BLaER1 (cell line): ENCODE data around the gene RAB5A.
"Not testable (repeated sequence)": the region's sequence is repeated elsewhere in the genome, so short reads cannot be mapped to it uniquely, and the experiment has no call there.

Experiments used
- H3K27ac ChIP-seq: shearing (Covaris generic); formaldehyde crosslinking; 2 replicates; pipeline ENCODE4 v1.8.1; 2022
- H3K27me3 ChIP-seq: shearing (Covaris generic); formaldehyde crosslinking; 2 replicates; pipeline ENCODE4 v1.8.1; 2022
- H3K36me3 ChIP-seq: shearing (Covaris generic); formaldehyde crosslinking; 2 replicates; pipeline ENCODE4 v1.8.1; 2022
- H3K4me1 ChIP-seq: shearing (Covaris generic); formaldehyde crosslinking; 2 replicates; pipeline ENCODE4 v1.8.1; 2022
- H3K4me2 ChIP-seq: shearing (Covaris generic); formaldehyde crosslinking; 2 replicates; pipeline ENCODE4 v1.8.1; 2022
- H3K4me3 ChIP-seq: shearing (Covaris generic); formaldehyde crosslinking; 2 replicates; pipeline ENCODE4 v1.8.1; 2022
- H3K9ac ChIP-seq: shearing (Covaris generic); formaldehyde crosslinking; 2 replicates; pipeline ENCODE4 v1.8.1; 2022
- H3K9me3 ChIP-seq: shearing (Covaris generic); formaldehyde crosslinking; 2 replicates; pipeline ENCODE4 v1.8.1; 2022
- H4K20me1 ChIP-seq: shearing (Covaris generic); formaldehyde crosslinking; 2 replicates; pipeline ENCODE4 v1.8.1; 2022
- Cebpa-rat ChIP-seq: shearing (Covaris generic); IDR thresholded peaks from 2 replicates; pipeline ENCODE4 v1.8.1; 2022

Gene RAB5A

DNA sequence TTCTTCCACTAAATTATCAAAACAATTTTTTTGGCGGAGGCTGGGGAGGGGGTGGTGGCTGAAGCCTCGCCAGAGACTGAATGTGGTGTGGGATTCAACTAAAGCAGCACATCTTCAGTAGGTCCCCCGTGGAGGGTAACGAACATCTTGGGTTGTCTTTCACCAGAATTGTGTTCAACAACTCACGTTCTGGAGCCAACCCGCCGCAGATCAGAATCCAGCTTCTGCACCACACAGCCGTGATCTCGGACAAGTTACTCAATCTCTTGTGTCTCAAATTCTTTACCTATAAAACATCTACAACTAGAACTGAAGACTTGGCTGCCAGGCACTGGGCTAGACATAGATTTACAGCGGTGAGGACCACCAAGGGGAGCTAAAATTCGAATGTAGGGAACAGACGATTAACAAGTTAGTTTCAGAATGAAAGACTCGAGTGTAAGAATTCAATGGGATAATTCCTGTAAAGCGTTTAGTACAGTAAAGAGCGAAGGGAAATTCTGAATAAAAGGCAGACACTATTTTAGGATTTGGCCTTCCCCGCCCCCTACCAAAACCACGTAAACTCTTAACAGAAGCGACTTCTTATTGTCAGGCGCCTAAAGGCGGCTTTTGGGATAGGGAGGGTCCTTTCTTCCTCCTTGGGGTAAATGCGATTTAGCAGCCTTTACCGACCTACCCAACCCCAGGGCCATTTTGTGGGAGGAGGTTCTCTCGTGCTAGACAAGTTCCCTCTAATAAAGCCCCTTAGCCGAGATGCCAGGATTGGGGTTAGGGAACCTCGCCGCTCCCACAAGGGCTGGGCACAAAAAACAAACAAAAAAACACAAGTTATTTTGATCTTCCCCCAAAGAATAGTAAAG is 697 bp upstream of the RAB5A start:
- peaks cover 29% of the 10 kb centered on the region for H3K4me1 ChIP-seq
- H3K27ac ChIP-seq, result peak overlapping the region; percentile 83
- peaks cover 39% of the 10 kb centered on the region for H4K20me1 ChIP-seq
- H3K9ac ChIP-seq, result peak overlapping the region; percentile 89
- H3K36me3 ChIP-seq, result peaks cover 10% of the 10 kb centered on the region; the same call in 1 of the 2 replicates
- no peaks in the 10 kb centered on the region for H3K27me3 ChIP-seq
- peak overlapping the region; percentile 98 for H3K4me3 ChIP-seq
- H3K4me2 ChIP-seq, result peak overlapping the region; percentile 77
- H3K9me3 ChIP-seq, result no peaks in the 10 kb centered on the region
- TF ChIP-seq Cebpa-rat, result no peak

DNA sequence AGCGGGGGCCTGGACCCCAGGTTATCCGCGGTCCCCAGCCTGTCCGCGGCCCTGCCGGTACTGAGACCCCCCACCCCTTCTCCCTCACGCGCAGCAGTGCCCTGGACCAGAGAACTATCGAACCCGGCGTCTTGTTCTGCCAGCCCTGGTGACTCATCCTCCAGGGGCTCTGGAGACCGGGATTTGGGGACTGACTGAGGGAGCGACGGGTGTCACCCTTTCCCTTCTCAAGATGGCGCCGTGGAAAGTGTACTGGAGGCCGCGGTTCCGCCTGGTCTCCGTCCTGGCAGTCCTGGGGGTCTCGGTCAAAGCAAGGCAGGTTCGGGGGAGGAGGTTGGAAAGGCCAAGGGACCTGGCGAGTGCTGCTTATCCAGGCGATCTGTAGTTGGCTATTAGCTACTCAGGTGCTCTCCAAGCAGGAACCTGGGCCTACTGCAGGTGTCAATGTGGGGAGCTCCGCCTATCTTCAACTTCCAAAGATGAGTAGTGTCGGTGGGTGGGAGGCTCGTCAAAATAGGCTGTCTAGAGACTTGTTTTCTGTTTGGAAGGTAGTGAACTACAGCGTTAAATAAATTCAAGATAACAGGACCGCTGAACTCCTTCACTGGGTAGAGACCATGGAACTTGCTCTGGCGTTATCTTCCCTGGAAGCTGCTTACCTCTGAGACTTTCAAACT is 790 bp downstream of the RAB5A start:
- Histone ChIP-seq H3K4me3 (peak overlapping the region; percentile 98), H3K4me1 (peaks cover 29% of the 10 kb centered on the region), H3K9me3 (no peaks in the 10 kb centered on the region), H3K9ac (peak overlapping the region; percentile 89), H3K4me2 (peak overlapping the region; percentile 91), H3K27me3 (no peaks in the 10 kb centered on the region), H3K27ac (peak overlapping the region; percentile 83), H4K20me1 (peaks cover 54% of the 10 kb centered on the region), H3K36me3 (peaks cover 25% of the 10 kb centered on the region)
- no peak for TF ChIP-seq Cebpa-rat

- H3K4me3 ChIP-seq, result peak overlapping the region; percentile 98
- H3K9ac ChIP-seq, result peak overlapping the region; percentile 89
- TF ChIP-seq Cebpa-rat, result no peak
- H3K4me1 ChIP-seq, result peaks cover 29% of the 10 kb centered on the region
- no peaks in the 10 kb centered on the region for H3K9me3 ChIP-seq
- H4K20me1 ChIP-seq, result peaks cover 58% of the 10 kb centered on the region
- H3K27ac ChIP-seq, result peak overlapping the region; percentile 83
- H3K27me3 ChIP-seq, result no peaks in the 10 kb centered on the region
- H3K4me2 ChIP-seq, result peak overlapping the region; percentile 91
- H3K36me3 ChIP-seq, result peaks cover 28% of the 10 kb centered on the region
Measured at GRCh38 chr3:19948226-19948591, 1.3 kb downstream of the RAB5A start.

DNA sequence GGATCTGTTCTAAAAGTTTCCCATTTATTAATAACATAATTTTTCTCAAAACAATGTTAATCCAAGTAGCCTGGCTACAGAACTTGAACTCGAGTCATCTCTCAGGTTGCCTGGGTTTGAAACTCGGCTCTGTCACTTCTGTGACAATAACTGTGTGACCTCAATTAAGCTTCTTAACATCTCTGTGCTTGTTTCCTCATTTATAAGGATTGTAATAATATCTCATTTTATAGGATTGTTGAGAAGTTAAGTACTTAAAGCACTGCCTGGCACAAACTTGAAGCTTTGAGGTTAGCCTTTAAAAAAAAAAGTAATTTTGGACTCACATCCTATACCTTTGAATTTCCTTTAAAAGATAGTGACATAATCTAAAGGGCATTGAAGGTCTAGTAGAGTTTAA is 3.4 kb downstream of the RAB5A start:
- H3K9ac ChIP-seq, result no peak overlapping the region
- no peaks in the 10 kb centered on the region for H3K9me3 ChIP-seq
- H3K4me3 ChIP-seq, result no peak overlapping the region
- peaks cover 49% of the 10 kb centered on the region for H3K36me3 ChIP-seq
- H3K4me2 ChIP-seq, result no peak overlapping the region
- no peak for TF ChIP-seq Cebpa-rat
- H4K20me1 ChIP-seq, result peaks cover 79% of the 10 kb centered on the region
- H3K4me1 ChIP-seq, result peaks cover 29% of the 10 kb centered on the region
- H3K27me3 ChIP-seq, result no peaks in the 10 kb centered on the region
- no peak overlapping the region for H3K27ac ChIP-seq

DNA sequence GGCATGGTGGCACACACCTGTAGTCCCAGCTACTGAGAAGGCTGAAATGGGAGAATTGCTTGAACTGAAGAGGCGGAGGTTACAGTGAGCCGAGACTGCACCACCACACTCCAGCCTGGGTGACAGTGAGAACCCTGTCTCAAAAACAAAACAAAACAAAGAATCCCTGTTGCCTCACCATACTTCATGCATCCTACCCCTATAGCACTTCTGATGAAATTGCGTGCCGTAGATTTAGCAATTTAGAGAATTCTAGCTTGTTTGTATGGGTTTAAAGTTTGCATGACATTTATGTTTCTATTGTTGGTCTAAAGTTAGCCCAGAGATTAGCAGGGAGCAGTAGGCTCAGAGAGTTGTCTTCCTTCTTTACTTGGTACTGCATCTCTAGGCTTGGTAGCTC is 7.8 kb downstream of the RAB5A start:
- TF ChIP-seq Cebpa-rat, result no peak
- H3K27me3 ChIP-seq, result no peaks in the 10 kb centered on the region
- peaks cover 98% of the 10 kb centered on the region for H4K20me1 ChIP-seq
- H3K27ac ChIP-seq, result no peak overlapping the region
- H3K9ac ChIP-seq, result no peak overlapping the region
- no peak overlapping the region for H3K4me3 ChIP-seq
- H3K36me3 ChIP-seq, result peaks cover 81% of the 10 kb centered on the region
- peaks cover 3% of the 10 kb centered on the region for H3K4me1 ChIP-seq
- no peaks in the 10 kb centered on the region for H3K9me3 ChIP-seq
- no peak overlapping the region for H3K4me2 ChIP-seq

DNA sequence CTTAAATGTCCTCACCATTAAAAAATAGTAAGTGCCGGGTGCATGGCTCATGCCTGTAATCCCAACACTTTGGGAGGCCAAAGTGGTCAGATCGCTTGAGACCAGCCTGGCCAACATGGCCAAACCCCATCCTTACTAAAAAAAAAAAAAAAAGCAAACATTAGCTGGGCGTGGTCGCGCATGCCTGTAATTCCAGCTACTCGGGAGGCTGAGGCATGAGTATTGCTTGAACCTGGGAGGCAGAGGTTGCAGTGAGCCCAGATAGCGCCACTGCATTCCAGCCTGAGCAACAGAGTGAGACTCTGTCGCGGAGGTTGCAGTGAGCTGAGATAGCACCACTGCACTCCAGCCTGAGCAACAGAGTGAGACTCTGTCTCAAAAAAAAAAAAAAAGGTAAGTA is 10.5 kb downstream of the RAB5A start:
- H3K36me3 ChIP-seq, result peaks cover 70% of the 10 kb centered on the region
- peaks cover 98% of the 10 kb centered on the region for H4K20me1 ChIP-seq
- H3K4me1 ChIP-seq, H3K4me3 ChIP-seq, H3K9ac ChIP-seq, H3K4me2 ChIP-seq, H3K9me3 ChIP-seq, H3K27ac ChIP-seq, H3K27me3 ChIP-seq: not testable (repeated sequence)

- Histone ChIP-seq H3K36me3 (peaks cover 61% of the 10 kb centered on the region), H3K4me2 (no peak overlapping the region), H3K9ac (no peak overlapping the region), H3K27me3 (no peaks in the 10 kb centered on the region), H3K27ac (no peak overlapping the region), H3K4me1 (no peaks in the 10 kb centered on the region), H4K20me1 (peaks cover 100% of the 10 kb centered on the region), H3K4me3 (no peak overlapping the region), H3K9me3 (0 out of 2 replicates have a peak, but pooled peaks cover under 1% of the 10 kb centered on the region)
- no peak for TF ChIP-seq Cebpa-rat
Measured at GRCh38 chr3:19959505-19959904, 12.6 kb downstream of the RAB5A start.

- no peak overlapping the region for H3K27ac ChIP-seq
- no peak for TF ChIP-seq Cebpa-rat
- no peak overlapping the region for H3K9ac ChIP-seq
- peaks cover 58% of the 10 kb centered on the region for H3K36me3 ChIP-seq
- H3K27me3 ChIP-seq, result no peaks in the 10 kb centered on the region
- no peak overlapping the region for H3K4me2 ChIP-seq
- H3K4me3 ChIP-seq, result no peak overlapping the region
- no peaks in the 10 kb centered on the region for H3K4me1 ChIP-seq
- H3K9me3 ChIP-seq, result peaks cover 10% of the 10 kb centered on the region
- H4K20me1 ChIP-seq, result peaks cover 100% of the 10 kb centered on the region
Measured at GRCh38 chr3:19960696-19961095, 13.8 kb downstream of the RAB5A start.

GRCh38 chr3:19961960-19962359 is 15.1 kb downstream of the RAB5A start:
- no peak for TF ChIP-seq Cebpa-rat
- Histone ChIP-seq H3K27me3 (no peaks in the 10 kb centered on the region), H3K36me3 (peaks cover 59% of the 10 kb centered on the region), H3K9ac (no peak overlapping the region), H3K9me3 (peaks cover 12% of the 10 kb centered on the region), H3K4me3 (no peak overlapping the region), H3K27ac (no peak overlapping the region), H3K4me2 (no peak overlapping the region), H3K4me1 (no peaks in the 10 kb centered on the region), H4K20me1 (peaks cover 100% of the 10 kb centered on the region)

DNA sequence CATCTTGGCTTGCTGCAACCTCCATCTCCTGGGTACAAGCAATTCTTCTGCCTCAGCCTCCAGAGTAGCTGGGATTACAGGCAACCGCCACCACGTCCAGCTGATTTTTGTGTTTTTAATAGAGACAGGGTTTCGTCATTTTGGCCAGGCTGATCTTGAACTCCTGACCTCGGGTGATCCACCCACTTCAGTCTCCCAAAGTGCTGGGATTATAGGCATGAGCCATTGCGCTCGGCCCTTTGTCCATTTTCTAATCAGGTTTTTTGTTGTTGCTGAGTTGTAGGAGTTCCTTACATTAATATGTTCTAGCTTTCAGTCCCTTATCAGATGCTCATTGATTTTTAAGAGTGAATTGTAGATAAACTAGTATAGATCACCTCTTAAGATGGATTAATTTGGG is 20.3 kb downstream of the RAB5A start:
- no peak overlapping the region for H3K27ac ChIP-seq
- H3K27me3 ChIP-seq, result no peaks in the 10 kb centered on the region
- H3K4me3 ChIP-seq, result no peak overlapping the region
- H3K4me2 ChIP-seq, result no peak overlapping the region
- no peak overlapping the region for H3K9ac ChIP-seq
- no peak for TF ChIP-seq Cebpa-rat
- peaks cover 12% of the 10 kb centered on the region for H3K9me3 ChIP-seq
- peaks cover 60% of the 10 kb centered on the region for H3K36me3 ChIP-seq
- peaks cover 11% of the 10 kb centered on the region for H3K4me1 ChIP-seq
- H4K20me1 ChIP-seq, result peaks cover 94% of the 10 kb centered on the region
